ENCODE measurements around the gene CXCR1.
A peak's percentile ranks its signal among the peaks of the same experiment; 100 is the strongest.

The CXCR1 gene

GRCh38 chr2:218146056-218146455 lies 20.7 kb downstream of the CXCR1 start:
- peak; percentile 4 for DNase-seq (ENCODE audit: extremely low read depth, low read depth)
- TF ChIP-seq CTCF (IDR thresholded peaks at IDR 0.05; ENCODE audit: low read depth, low read length): no peak

GRCh38 chr2:218145124-218145523 lies 21.6 kb downstream of the CXCR1 start:
- no peak for TF ChIP-seq CTCF (IDR thresholded peaks at IDR 0.05; ENCODE audit: low read depth, low read length)
- no peak for DNase-seq (ENCODE audit: extremely low read depth, low read depth)

- no peak for TF ChIP-seq CTCF (IDR thresholded peaks at IDR 0.05; ENCODE audit: low read depth, low read length)
- DNase-seq (ENCODE audit: extremely low read depth, low read depth): no peak
Measured at GRCh38 chr2:218138047-218138446, 28.7 kb downstream of the CXCR1 start.

- DNase-seq (ENCODE audit: extremely low read depth, low read depth): no peak
- TF ChIP-seq CTCF (IDR thresholded peaks at IDR 0.05; ENCODE audit: low read depth, low read length): no peak
Measured at GRCh38 chr2:218137514-218137913, 29.2 kb downstream of the CXCR1 start.

GRCh38 chr2:218130822-218131221 lies 35.9 kb downstream of the CXCR1 start:
- no peak for DNase-seq (ENCODE audit: extremely low read depth, low read depth)
- TF ChIP-seq CTCF (IDR thresholded peaks at IDR 0.05; ENCODE audit: low read depth, low read length): no peak

DNA sequence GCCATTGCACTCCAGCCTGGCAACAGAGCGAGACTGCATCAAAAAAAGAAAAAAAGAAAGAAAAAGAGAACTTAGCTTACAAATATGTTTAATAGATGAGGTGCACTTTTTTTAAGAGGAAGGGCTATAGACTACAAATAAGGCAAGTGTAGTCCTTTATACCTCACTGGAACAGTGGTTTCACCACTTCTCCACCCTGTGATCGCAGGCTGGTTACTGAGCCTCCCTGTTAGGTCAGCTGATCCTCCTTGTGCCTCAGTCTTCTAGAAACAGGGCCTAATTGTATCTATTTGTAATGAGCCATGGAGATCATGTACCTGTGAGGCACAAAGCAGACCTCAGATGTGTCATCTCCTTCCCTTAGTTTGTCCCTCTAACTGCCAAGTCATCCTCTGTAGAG lies 36.4 kb downstream of the CXCR1 start:
- DNase-seq (ENCODE audit: extremely low read depth, low read depth): no peak
- no peak for TF ChIP-seq CTCF (IDR thresholded peaks at IDR 0.05; ENCODE audit: low read depth, low read length)

- no peak for DNase-seq (ENCODE audit: extremely low read depth, low read depth)
- no peak for TF ChIP-seq CTCF (IDR thresholded peaks at IDR 0.05; ENCODE audit: low read depth, low read length)
Measured at GRCh38 chr2:218129458-218130135, 37.2 kb downstream of the CXCR1 start.

Measured in AG09319 (cell line).